HUES48 (cell line): ENCODE measurements around the gene BRK1.
"Not testable (repeated sequence)": the region's sequence is repeated elsewhere in the genome, so short reads cannot be mapped to it uniquely, and the experiment has no call there.

ENCODE experiments used
- H3K27ac ChIP-seq: one replicate; pipeline ENCODE4 v1.7.0; 2013; ENCODE audit warnings: low read depth, low read length, inconsistent platforms
- H3K27me3 ChIP-seq: 2 replicates; pipeline ENCODE4 v1.6.1; 2013; ENCODE audit warnings: mild to moderate bottlenecking, low read length; ENCODE audit not compliant: control insufficient read depth, insufficient read depth
- H3K36me3 ChIP-seq: 2 replicates; pipeline ENCODE4 v1.6.1; 2013; ENCODE audit warnings: low read length; ENCODE audit not compliant: control insufficient read depth, insufficient read depth
- H3K4me1 ChIP-seq: 2 replicates; pipeline ENCODE4 v1.6.1; 2013; ENCODE audit warnings: mild to moderate bottlenecking, low read length; ENCODE audit not compliant: control insufficient read depth, insufficient read depth
- H3K4me3 ChIP-seq: 2 replicates; pipeline ENCODE4 v1.5.1; 2013; ENCODE audit warnings: mild to moderate bottlenecking, low read depth, low read length
- H3K9ac ChIP-seq: 2 replicates; pipeline ENCODE4 v1.6.1; 2013; ENCODE audit warnings: mild to moderate bottlenecking, low read depth, low read length, moderate library complexity
- H3K9me3 ChIP-seq: 2 replicates; pipeline ENCODE4 v1.6.1; 2013; ENCODE audit warnings: low read length; ENCODE audit not compliant: control insufficient read depth, insufficient read depth

Gene BRK1

GRCh38 chr3:10142707-10143560, 27.5 kb downstream of the BRK1 start:
- Histone ChIP-seq H3K4me1 (no peaks in the 10 kb centered on the region; the same call in 1 of the 2 replicates), H3K27ac (no peak overlapping the region), H3K27me3 (no peaks in the 10 kb centered on the region), H3K4me3 (peak overlapping the region; percentile 79), H3K36me3 (peaks cover 27% of the 10 kb centered on the region), H3K9ac (no peak overlapping the region), H3K9me3 (no peaks in the 10 kb centered on the region)

- H3K27ac ChIP-seq, result no peak overlapping the region
- H3K27me3 ChIP-seq, result no peaks in the 10 kb centered on the region
- H3K4me1 ChIP-seq, result no peaks in the 10 kb centered on the region; the same call in 1 of the 2 replicates
- H3K9me3 ChIP-seq, result no peaks in the 10 kb centered on the region
- no peak overlapping the region for H3K9ac ChIP-seq
- H3K4me3 ChIP-seq, result no peak overlapping the region
- peaks cover 47% of the 10 kb centered on the region for H3K36me3 ChIP-seq
Observed at GRCh38 chr3:10145685-10146084, 30.2 kb downstream of the BRK1 start.

- H3K27me3 ChIP-seq, result no peaks in the 10 kb centered on the region
- no peak overlapping the region for H3K4me3 ChIP-seq
- no peak overlapping the region for H3K27ac ChIP-seq
- no peaks in the 10 kb centered on the region for H3K4me1 ChIP-seq
- peaks cover 67% of the 10 kb centered on the region for H3K36me3 ChIP-seq
- H3K9me3 ChIP-seq, result no peaks in the 10 kb centered on the region
- no peak overlapping the region for H3K9ac ChIP-seq
Observed at GRCh38 chr3:10149226-10149625, 33.8 kb downstream of the BRK1 start.

- no peak overlapping the region for H3K4me3 ChIP-seq
- H3K27me3 ChIP-seq, result no peaks in the 10 kb centered on the region
- H3K36me3 ChIP-seq, result peaks cover 64% of the 10 kb centered on the region
- H3K9ac ChIP-seq, result no peak overlapping the region
- H3K27ac ChIP-seq, result no peak overlapping the region
- H3K4me1 ChIP-seq, result no peaks in the 10 kb centered on the region
- H3K9me3 ChIP-seq, result no peaks in the 10 kb centered on the region
Observed at GRCh38 chr3:10150987-10151386, 35.5 kb downstream of the BRK1 start.

GRCh38 chr3:10154335-10155122, 39.1 kb downstream of the BRK1 start:
- H3K27ac ChIP-seq, result no peak overlapping the region
- no peaks in the 10 kb centered on the region for H3K9me3 ChIP-seq
- H3K27me3 ChIP-seq, result no peaks in the 10 kb centered on the region
- H3K9ac ChIP-seq, result no peak overlapping the region
- no peaks in the 10 kb centered on the region for H3K4me1 ChIP-seq
- peaks cover 41% of the 10 kb centered on the region for H3K36me3 ChIP-seq
- no peak overlapping the region for H3K4me3 ChIP-seq

GRCh38 chr3:10155123-10155472, 39.6 kb downstream of the BRK1 start:
- H3K9me3 ChIP-seq, result no peaks in the 10 kb centered on the region
- peaks cover 36% of the 10 kb centered on the region for H3K36me3 ChIP-seq
- no peak overlapping the region for H3K9ac ChIP-seq
- no peaks in the 10 kb centered on the region for H3K27me3 ChIP-seq
- no peak overlapping the region for H3K27ac ChIP-seq
- no peaks in the 10 kb centered on the region for H3K4me1 ChIP-seq
- no peak overlapping the region for H3K4me3 ChIP-seq

- Histone ChIP-seq H3K27me3 (no peaks in the 10 kb centered on the region), H3K27ac (no peak overlapping the region), H3K4me1 (no peaks in the 10 kb centered on the region), H3K9ac (no peak overlapping the region), H3K9me3 (no peaks in the 10 kb centered on the region), H3K4me3 (no peak overlapping the region), H3K36me3 (peaks cover 30% of the 10 kb centered on the region)
Observed at GRCh38 chr3:10155658-10156057, 40.2 kb downstream of the BRK1 start.

- Histone ChIP-seq H3K9me3 (no peaks in the 10 kb centered on the region), H3K4me3 (no peak overlapping the region), H3K36me3 (peaks cover 17% of the 10 kb centered on the region), H3K4me1 (no peaks in the 10 kb centered on the region), H3K9ac (no peak overlapping the region), H3K27ac (no peak overlapping the region), H3K27me3 (no peaks in the 10 kb centered on the region)
Observed at GRCh38 chr3:10157031-10157430, 41.6 kb downstream of the BRK1 start.

GRCh38 chr3:10158555-10158954, 43.1 kb downstream of the BRK1 start:
- not testable (repeated sequence) for H3K27ac ChIP-seq, H3K27me3 ChIP-seq, H3K36me3 ChIP-seq, H3K9me3 ChIP-seq, H3K9ac ChIP-seq, H3K4me1 ChIP-seq, H3K4me3 ChIP-seq

GRCh38 chr3:10160346-10160745, 44.9 kb downstream of the BRK1 start:
- H3K27ac ChIP-seq, result no peak overlapping the region
- no peaks in the 10 kb centered on the region for H3K36me3 ChIP-seq
- H3K4me3 ChIP-seq, result no peak overlapping the region
- no peaks in the 10 kb centered on the region for H3K9me3 ChIP-seq
- H3K9ac ChIP-seq, result no peak overlapping the region
- no peaks in the 10 kb centered on the region for H3K27me3 ChIP-seq
- H3K4me1 ChIP-seq, result no peaks in the 10 kb centered on the region

- Histone ChIP-seq H3K36me3 (no peaks in the 10 kb centered on the region), H3K9ac (no peak overlapping the region), H3K9me3 (no peaks in the 10 kb centered on the region), H3K27me3 (no peaks in the 10 kb centered on the region), H3K4me1 (no peaks in the 10 kb centered on the region), H3K27ac (no peak overlapping the region), H3K4me3 (no peak overlapping the region)
Observed at GRCh38 chr3:10160925-10161324, 45.5 kb downstream of the BRK1 start.
